Measurements from ENCODE around the gene MISP.
A peak's percentile ranks its signal among the peaks of the same experiment; 100 is the strongest.

The MISP gene

DNA sequence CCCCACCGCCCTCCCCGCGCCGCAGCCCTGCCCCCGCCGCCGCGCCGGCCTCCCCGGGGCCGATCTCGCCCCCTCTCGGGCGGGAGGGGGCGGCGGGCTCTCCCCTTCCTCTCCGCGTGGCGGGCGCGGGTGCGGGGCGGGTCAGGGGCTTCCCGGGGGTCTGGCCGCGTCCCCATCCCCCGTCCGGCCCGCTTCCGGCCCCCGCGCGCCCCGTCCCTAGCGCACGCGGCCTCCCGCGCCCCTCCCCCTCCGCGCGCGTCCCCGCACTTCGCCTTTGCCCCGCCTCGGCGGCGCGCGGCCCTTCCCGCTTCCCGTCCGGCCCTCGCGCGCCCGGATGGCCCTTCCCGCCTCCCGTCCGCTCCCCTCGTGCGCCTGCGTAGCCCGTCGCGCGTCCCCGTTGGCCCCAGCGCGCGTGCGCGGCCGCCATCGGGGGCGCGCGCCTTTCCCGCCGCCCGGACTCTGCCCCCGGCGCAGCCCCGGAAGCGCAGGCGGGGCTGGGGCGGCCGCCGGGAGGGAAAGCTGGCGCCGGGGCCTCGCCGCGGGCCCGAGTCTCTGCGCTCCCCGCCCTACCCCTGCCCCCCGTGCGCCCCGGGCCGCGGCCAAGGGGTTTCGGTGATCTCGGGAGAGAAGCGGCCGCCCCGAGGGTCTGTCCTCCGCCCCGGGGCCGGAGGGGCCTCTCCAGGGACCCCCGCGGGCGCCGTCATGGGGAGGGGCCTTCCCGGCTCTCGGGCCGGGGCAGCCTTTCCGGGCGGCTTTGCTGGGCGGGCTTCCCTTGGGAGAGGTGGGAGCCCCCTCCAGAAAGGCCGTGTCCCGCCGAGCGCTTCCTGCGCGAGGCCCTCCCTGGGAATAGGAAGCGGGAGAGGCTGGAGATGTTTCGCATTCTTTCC, 46.9 kb downstream of the MISP start:
- DNase-seq: peak; percentile 93

DNA sequence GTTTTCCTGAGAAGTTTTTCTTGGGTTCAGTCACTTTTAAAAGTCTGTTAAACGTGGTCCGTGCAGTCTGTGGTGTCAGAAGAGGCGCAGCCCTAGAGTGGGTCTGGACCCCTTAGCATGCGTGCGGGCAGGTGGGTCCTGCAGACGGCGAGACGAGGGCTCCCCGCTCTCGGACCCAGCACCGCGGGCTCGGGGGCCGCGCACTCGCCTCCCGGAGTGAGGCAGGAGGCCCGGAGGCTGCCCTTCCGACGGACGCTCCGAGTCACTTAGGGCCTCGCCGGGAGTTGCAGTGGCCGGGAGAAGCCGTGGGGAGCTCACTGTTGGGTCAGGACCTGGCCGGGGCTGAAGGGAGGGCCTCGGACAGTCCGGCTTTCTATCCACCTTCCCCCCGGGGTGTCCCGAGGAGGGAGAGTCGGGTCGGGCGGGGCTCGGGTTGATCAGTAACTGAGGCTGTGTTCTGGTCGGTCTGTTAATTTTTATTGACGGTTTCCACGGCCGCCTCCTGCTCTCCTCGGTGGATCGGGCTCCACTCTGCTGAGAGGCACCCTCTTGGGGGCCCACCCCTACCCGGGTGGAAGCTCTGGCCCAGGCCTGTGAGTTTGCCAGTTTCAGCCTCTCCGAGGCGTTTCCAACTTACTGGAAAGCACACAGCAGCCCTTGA, 47.6 kb downstream of the MISP start:
- no peak for DNase-seq

DNA sequence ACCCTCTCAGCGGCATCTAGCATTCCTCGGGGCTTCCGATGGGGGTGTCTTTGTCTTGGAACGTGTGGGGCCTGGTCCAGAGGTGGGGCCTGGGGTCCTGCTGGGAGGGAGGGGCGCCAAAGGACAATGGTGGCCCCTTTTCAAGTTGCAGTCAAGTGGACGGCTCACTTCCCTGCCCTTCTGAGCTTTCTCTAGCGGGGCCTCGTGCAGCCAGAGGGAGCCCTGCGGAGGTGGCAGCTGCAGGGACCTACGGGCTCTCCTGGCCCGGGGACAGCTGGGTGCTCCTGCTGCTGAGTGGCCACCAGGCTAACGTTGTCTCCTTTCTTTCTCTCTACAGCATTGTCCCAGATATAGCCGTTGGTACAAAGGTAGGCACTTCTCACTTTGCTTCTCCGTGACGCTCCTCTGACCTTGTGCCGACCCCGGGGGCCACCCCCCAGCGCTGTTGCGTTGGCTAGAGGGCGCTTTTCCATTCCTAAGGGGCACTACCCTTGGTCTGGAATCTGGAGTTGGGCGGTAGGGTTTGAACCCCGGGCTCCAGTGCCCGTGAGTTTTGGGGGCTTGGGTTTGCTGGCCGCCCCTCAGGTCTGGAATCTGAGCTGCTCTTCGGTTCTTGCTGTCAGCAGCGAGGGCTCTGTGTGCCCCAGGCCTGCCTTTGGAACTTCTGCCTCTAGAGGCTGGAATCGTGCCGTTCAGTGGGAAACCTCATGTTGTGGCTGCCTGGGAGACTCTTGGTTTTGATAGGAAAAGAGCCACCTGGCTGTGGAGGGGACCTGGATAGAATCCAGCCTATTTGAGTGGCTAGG, 48.4 kb downstream of the MISP start:
- DNase-seq: peak; percentile 50

- DNase-seq: no peak
Measured at GRCh38 chr19:800360-801029, 49.6 kb downstream of the MISP start.

DNA sequence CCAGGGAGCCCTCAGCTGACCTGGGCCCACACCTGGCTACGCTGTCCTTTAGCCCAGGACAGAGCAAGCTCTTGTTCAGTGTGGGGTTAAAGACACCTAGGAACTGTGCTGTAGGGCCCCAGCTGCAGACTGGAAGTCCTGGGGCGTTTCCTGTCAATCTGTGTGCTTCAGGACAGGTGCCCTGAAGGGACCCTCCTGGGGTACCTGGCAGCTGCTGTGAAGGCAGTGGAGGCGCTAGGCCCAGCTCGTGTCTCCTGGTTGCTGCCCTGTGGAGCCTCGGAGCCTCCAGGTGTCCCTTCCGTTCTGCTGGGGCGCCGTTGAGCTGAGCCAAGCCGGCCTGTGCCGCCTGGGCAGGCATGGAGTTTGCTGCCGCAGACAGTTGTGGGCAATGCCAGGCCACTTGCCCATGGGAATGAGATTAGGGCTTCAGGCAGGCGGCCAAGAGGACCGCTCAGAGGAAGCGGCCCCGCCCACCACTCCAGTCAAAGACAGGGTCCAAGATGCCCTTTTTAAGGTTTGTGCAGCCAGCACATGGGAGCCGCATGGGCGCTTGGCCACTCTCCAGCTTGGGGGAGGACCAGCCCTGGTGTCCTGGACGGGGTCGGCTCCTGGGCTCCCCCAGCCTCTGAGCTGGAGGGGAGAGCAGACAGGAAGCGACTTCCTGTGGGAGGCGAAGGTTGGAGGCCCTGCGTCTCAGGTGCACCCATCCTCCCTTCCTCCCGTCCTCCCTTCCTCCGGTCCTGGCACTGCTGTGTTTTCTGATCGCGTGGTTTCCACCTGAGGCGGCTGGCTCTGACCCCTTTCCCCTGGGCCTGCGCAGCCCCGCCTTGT, 50.3 kb downstream of the MISP start:
- no peak for DNase-seq

GRCh38 chr19:801861-802497, 51.1 kb downstream of the MISP start:
- no peak for DNase-seq

DNA sequence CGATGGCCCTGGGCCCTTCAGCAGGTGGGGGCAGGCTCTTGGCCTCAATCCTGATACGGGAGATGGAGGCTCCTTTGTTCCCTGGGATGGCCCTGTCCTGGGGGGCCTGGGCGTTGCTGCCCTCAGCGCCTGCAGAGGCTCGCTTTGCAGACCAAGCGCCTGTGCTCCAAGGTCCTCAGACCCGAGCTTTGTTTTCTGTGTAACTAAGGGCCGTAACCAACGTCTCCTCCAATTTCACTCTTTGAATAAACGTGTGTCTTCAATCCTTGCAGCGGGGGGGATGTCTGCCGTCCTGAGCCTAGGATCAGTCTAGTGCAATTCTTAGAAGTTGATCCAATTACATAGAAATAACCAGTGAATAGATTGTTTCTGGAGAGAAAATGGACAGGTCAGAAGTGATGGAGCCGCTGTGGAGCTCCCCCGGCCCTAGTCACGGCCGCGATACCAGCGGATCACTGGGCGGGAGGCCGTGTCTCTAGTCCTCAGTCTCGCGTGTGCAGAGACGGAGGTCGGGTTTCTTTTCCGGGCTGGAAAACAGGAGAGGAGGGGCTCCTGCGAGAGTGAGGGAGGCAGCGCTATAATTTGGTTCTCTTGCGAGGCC, 51.7 kb downstream of the MISP start:
- DNase-seq: no peak

GRCh38 chr19:803099-803561, 52.2 kb downstream of the MISP start:
- no peak for DNase-seq

DNA sequence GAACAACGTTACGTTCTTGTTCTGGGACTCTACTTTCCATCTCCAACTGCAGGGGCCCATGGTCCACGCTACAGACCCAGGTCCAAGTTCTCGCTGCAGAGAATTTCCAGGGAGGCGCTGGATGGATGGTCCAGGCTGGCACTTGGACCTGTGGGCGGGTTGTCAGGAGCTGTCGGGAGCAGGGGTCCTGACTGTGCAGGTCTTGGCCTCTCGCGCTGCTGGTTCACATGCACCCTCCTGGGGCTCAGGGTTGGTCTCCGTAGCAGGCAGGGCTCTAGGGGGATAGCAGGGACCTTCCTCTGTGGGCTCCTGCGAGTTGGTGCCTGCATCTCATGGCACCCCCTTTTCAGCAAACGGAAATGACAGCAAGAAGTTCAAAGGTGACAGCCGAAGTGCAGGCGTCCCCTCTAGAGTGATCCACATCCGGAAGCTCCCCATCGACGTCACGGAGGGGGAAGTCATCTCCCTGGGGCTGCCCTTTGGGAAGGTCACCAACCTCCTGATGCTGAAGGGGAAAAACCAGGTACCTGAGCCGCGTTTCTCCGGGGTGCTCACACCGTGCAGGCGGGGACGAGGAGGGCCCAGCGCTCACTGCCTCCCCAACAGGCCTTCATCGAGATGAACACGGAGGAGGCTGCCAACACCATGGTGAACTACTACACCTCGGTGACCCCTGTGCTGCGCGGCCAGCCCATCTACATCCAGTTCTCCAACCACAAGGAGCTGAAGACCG, 52.9 kb downstream of the MISP start:
- no peak for DNase-seq

- no peak for DNase-seq
Measured at GRCh38 chr19:804419-805165, 53.7 kb downstream of the MISP start.

DNA sequence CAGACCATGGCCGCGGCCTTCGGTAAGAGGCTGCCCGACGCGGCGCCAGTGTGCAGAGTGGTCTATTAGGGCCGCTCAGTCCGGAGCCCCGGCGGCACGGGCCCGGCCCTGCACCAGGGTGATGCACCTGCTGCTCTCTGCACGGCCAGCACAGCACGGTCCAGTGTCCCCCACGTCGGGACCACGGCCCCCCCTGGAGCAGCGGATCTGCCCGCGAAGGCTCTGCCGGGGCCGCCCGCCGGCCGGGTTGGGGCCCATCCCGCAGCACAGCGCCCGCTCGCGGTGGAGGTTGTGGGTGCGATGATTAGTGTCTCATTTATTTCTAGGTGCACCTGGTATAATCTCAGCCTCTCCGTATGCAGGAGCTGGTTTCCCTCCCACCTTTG, 54.2 kb downstream of the MISP start:
- no peak for DNase-seq

- no peak for DNase-seq
Measured at GRCh38 chr19:805600-806550, 55.0 kb downstream of the MISP start.

DNA sequence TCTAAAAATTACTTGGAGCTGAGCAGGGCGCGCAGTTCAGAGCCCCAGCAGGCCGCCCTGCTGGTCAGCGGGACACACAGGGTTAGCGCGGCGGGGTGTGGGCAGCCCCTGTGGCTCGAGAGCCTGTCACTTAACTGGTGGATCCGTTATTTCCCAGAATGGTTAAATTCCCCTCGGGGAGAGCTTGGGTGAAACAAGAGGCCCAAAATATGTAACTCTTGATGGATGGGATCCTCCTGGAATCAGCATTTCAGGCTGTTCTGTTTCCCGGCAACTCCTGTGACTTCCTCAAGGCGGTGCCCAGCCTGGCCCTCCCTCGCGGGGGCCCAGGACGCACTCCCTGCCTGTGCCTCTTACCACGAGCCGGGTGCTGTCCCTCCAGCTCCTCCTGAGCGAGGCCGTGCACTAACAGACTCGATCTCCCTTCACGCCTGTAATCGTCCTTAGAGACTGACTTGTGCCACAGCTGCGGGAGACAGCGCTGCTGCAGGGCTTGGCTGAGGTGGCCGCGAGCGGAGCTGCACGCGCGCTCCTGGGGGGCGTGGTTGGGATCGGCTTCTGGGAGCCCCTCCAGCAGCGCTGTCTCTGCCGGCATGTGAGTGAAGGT, 56.0 kb downstream of the MISP start:
- no peak for DNase-seq

DNA sequence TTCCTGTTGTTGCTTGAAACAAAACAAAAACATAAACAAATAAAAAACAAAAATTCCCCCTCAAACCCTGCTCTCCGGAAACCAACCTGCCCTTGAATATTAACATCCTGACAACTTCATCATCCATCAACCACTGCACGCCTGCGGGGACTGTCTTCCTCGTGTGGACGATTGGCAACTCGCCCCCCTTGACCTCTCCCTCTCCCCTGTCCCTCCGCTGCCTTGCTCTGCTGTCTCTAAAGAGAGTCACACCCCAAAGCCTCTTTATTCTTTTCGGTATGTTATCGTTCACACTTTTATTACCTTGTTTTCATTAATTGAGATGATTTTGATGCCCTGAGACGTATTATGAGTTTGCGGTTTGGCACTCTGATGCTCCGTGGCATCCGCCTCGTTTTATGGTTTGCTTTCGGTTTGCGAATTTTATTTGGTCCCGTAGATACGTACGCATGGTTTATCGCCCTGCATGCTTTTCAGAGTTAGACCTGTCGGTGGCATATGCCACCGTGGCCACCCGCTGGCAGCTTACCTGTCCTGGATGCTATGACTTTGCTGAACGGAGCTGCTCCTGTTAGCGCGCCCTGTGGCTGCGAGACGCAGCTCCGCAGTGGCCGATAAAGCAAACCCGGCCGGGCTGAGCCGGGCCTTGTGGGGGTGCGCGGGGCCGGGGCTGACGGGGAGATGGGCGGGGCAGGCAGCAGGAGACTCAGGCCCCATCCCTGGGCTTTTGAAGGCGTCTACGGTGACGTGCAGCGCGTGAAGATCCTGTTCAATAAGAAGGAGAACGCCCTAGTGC, 56.9 kb downstream of the MISP start:
- DNase-seq: no peak

- no peak for DNase-seq
Measured at GRCh38 chr19:808423-808775, 57.5 kb downstream of the MISP start.

DNA sequence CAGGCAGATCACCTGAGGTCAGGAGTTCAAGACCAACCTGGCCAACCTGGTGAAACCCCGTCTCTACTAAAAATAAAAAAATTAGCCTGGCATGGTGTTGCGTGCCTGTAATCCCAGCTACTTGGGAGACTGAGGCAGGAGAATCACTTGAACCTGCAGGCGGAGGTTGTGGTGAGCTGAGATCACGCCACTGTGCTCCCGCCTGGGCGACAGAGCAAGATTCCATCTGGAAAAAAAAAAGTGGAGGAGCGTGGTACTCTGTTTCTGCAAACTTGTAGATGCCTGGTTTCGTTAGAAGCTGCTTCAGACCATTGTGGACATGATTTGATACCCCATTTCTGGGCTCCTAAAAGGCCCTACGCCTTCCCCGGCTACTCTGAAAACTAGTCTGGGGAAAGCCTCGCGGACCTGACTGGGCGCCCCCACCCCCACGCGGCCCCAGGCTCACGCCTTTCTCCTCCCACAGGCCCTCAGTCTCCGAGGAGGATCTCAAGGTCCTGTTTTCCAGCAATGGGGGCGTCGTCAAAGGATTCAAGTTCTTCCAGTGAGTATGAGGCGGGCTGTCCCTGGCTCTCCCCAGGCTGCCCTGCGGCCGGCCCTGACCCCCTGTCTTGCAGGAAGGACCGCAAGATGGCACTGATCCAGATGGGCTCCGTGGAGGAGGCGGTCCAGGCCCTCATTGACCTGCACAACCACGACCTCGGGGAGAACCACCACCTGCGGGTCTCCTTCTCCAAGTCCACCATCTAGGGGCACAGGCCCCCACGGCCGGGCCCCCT, 59.4 kb downstream of the MISP start:
- no peak for DNase-seq
